ENCODE measurements around the gene NHLRC4. TPM values are rescaled to one million over a fixed set of nuclear protein-coding genes. Genes with fewer than 3 reads are reported as not detected.

NHLRC4 gene
- polyA plus RNA-seq, 3 donors = 0.29 to 0.57 (median 0.36) TPM

DNA sequence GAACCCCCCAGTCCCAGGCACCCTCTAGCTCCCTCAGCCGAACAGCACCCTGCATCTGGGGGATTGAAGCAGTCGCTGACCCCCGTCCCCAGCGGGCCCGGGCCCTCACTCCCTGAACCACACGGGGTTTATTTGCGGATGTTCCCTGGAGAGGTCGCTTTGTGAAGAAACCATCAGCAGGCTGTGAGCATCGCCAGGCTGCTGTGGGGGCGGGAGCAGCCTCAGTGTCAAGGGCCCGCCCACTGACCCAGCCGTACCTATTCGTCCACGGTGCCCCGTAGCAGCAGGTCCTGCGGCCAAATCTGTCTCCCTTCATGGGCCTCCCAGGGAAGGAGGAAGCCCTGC is 16.6 kb downstream of the NHLRC4 start:
- Mint-ChIP-seq H3K36me3 (peaks cover 0 to 3% of the 10 kb centered on the region in 2 donors), H3K4me3 (no peak overlapping the region), H3K27me3 (ENCODE audit: low read depth in 3 of 3) (peaks cover 2 to 16% (median 12%) of the 10 kb centered on the region in 3 donors), H3K4me1 (peaks cover 12% of the 10 kb centered on the region), H3K27ac (no peak overlapping the region), H3K9me3 (peaks cover 0 to 3% (median 0%) of the 10 kb centered on the region in 7 donors)
- H3K9me3 ChIP-seq (replicated peaks in 1 of 2; ENCODE audit: control insufficient read depth in 1 of 2, insufficient read depth in 1 of 2, low read length in 2 of 2) = no peaks in the 10 kb centered on the region
- H3K4me3 ChIP-seq (replicated peaks in 1 of 3; ENCODE audit: low read depth in 2 of 3, low read length in 3 of 3) = no peak overlapping the region
- intact Hi-C loops (cut with micrococcal nuclease) = loop anchor here in 1 of 2 donors (5.0 kb wide), 1 partner anchor 69 kb away; no protein-coding TSS in a partner anchor
- H4K20me1 ChIP-seq (ENCODE audit: insufficient read depth, low read length) = no peaks in the 10 kb centered on the region
- H3K36me3 ChIP-seq (replicated peaks in 1 of 2; ENCODE audit: control insufficient read depth in 1 of 2, insufficient read depth in 2 of 2, low read length in 2 of 2) = peaks cover 0 to 2% of the 10 kb centered on the region in 2 donors
- H3K79me2 ChIP-seq (ENCODE audit: insufficient read depth, low read length) = peaks cover 12% of the 10 kb centered on the region
- H3K27me3 ChIP-seq (ENCODE audit: control insufficient read depth in 2 of 2, insufficient read depth in 2 of 2, low read length in 2 of 2) = peaks cover 0 to 7% of the 10 kb centered on the region in 2 donors
- TF ChIP-seq, protein P1, sequence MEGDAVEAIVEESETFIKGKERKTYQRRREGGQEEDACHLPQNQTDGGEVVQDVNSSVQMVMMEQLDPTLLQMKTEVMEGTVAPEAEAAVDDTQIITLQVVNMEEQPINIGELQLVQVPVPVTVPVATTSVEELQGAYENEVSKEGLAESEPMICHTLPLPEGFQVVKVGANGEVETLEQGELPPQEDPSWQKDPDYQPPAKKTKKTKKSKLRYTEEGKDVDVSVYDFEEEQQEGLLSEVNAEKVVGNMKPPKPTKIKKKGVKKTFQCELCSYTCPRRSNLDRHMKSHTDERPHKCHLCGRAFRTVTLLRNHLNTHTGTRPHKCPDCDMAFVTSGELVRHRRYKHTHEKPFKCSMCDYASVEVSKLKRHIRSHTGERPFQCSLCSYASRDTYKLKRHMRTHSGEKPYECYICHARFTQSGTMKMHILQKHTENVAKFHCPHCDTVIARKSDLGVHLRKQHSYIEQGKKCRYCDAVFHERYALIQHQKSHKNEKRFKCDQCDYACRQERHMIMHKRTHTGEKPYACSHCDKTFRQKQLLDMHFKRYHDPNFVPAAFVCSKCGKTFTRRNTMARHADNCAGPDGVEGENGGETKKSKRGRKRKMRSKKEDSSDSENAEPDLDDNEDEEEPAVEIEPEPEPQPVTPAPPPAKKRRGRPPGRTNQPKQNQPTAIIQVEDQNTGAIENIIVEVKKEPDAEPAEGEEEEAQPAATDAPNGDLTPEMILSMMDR (IDR thresholded peaks at IDR 0.05) = no peak
- no peak for DNase-seq
- no peak overlapping the region for H3K4me2 ChIP-seq (replicated peaks; ENCODE audit: extremely low read depth, low read length, poor library complexity, severe bottlenecking)
- no peak overlapping the region for H2AFZ ChIP-seq (ENCODE audit: insufficient read depth, low read depth, low read length, poor library complexity, severe bottlenecking)
- H3K4me1 ChIP-seq (ENCODE audit: control insufficient read depth in 1 of 2, insufficient read depth in 2 of 2, low read length in 2 of 2) = peaks cover 14 to 15% of the 10 kb centered on the region in 2 donors
- 83% methylated on average over 12 of the region's 16 CpGs for WGBS (ENCODE audit: insufficient coverage)
- no peak overlapping the region for H3K9ac ChIP-seq (ENCODE audit: insufficient read depth, low read length, poor library complexity, severe bottlenecking)
- H3K27ac ChIP-seq (ENCODE audit: low read depth in 1 of 2, low read length in 2 of 2) = no peak overlapping the region

- WGBS (ENCODE audit: insufficient coverage) = 78% methylated on average over 29 of the region's 38 CpGs
- H3K9me3 Mint-ChIP-seq = peaks cover 0 to 3% (median 0%) of the 10 kb centered on the region in 7 donors
- Histone ChIP-seq H4K20me1 (ENCODE audit: insufficient read depth, low read length) (no peaks in the 10 kb centered on the region), H3K4me2 (replicated peaks; ENCODE audit: extremely low read depth, low read length, poor library complexity, severe bottlenecking) (no peak overlapping the region), H3K27ac (ENCODE audit: low read depth in 1 of 2, low read length in 2 of 2) (no peak overlapping the region), H3K4me1 (ENCODE audit: control insufficient read depth in 1 of 2, insufficient read depth in 2 of 2, low read length in 2 of 2) (peaks cover 16 to 18% of the 10 kb centered on the region in 2 donors), H3K4me3 (replicated peaks in 1 of 3; ENCODE audit: low read depth in 2 of 3, low read length in 3 of 3) (no peak overlapping the region), H3K36me3 (replicated peaks in 1 of 2; ENCODE audit: control insufficient read depth in 1 of 2, insufficient read depth in 2 of 2, low read length in 2 of 2) (peaks cover 0 to 2% of the 10 kb centered on the region in 2 donors), H2AFZ (ENCODE audit: insufficient read depth, low read depth, low read length, poor library complexity, severe bottlenecking) (no peak overlapping the region), H3K79me2 (ENCODE audit: insufficient read depth, low read length) (peaks cover 14% of the 10 kb centered on the region), H3K27me3 (ENCODE audit: control insufficient read depth in 2 of 2, insufficient read depth in 2 of 2, low read length in 2 of 2) (peaks cover 0 to 7% of the 10 kb centered on the region in 2 donors), H3K9me3 (replicated peaks in 1 of 2; ENCODE audit: control insufficient read depth in 1 of 2, insufficient read depth in 1 of 2, low read length in 2 of 2) (no peaks in the 10 kb centered on the region), H3K9ac (ENCODE audit: insufficient read depth, low read length, poor library complexity, severe bottlenecking) (no peak overlapping the region)
- H3K4me3 Mint-ChIP-seq = no peak overlapping the region
- peaks cover 13% of the 10 kb centered on the region for H3K4me1 Mint-ChIP-seq
- peaks cover 2 to 16% (median 12%) of the 10 kb centered on the region in 3 donors for H3K27me3 Mint-ChIP-seq (ENCODE audit: low read depth in 3 of 3)
- DNase-seq = no peak
- peaks cover 0 to 3% of the 10 kb centered on the region in 2 donors for H3K36me3 Mint-ChIP-seq
- intact Hi-C loops (cut with micrococcal nuclease) = loop anchor here in 1 of 2 donors (5.0 kb wide), 1 partner anchor 68 kb away; no protein-coding TSS in a partner anchor
- no peak overlapping the region for H3K27ac Mint-ChIP-seq
- TF ChIP-seq, protein P1 (IDR thresholded peaks at IDR 0.05) = no peak
Measured at GRCh38 chr16:583815-584591, 17.2 kb downstream of the NHLRC4 start.

Measured in CD14-positive monocyte (primary cell).